ENCODE measurements around the gene SLC6A6. TPM values are rescaled to one million over a fixed set of nuclear protein-coding genes. Genes with fewer than 3 reads are reported as not detected.

The SLC6A6 gene
- total RNA-seq, 6 experiments from 2014 or later: 1.5 to 8.2 (median 4.1) TPM

- intact Hi-C loops (cut with DNase I): no loop called here
- no peaks in the 10 kb centered on the region for H3K36me3 ChIP-seq
- TF ChIP-seq, protein P1, sequence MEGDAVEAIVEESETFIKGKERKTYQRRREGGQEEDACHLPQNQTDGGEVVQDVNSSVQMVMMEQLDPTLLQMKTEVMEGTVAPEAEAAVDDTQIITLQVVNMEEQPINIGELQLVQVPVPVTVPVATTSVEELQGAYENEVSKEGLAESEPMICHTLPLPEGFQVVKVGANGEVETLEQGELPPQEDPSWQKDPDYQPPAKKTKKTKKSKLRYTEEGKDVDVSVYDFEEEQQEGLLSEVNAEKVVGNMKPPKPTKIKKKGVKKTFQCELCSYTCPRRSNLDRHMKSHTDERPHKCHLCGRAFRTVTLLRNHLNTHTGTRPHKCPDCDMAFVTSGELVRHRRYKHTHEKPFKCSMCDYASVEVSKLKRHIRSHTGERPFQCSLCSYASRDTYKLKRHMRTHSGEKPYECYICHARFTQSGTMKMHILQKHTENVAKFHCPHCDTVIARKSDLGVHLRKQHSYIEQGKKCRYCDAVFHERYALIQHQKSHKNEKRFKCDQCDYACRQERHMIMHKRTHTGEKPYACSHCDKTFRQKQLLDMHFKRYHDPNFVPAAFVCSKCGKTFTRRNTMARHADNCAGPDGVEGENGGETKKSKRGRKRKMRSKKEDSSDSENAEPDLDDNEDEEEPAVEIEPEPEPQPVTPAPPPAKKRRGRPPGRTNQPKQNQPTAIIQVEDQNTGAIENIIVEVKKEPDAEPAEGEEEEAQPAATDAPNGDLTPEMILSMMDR (IDR thresholded peaks at IDR 0.05): no peak
- no peak for TF ChIP-seq POLR2A (IDR thresholded peaks at IDR 0.05)
- H3K27ac ChIP-seq: no peak overlapping the region
- DNase-seq (peak in 1 of 3 donors; percentile 35), ATAC-seq (no peak)
- no peak overlapping the region for H3K4me3 ChIP-seq
- H3K27me3 ChIP-seq: no peaks in the 10 kb centered on the region
- WGBS (ENCODE audit: insufficient coverage, low coverage, low lambda C conversion rate, missing lambda C conversion rate): 67% methylated on average over 1 of the region's 17 CpGs
- H3K4me1 ChIP-seq: no peaks in the 10 kb centered on the region
- no peaks in the 10 kb centered on the region for H3K9me3 ChIP-seq
Measured at GRCh38 chr3:14531856-14532395, 129.5 kb downstream of the SLC6A6 start.

GRCh38 chr3:14532691-14533456 is 130.5 kb downstream of the SLC6A6 start:
- WGBS (ENCODE audit: insufficient coverage, low coverage, low lambda C conversion rate, missing lambda C conversion rate): 75% methylated on average over 8 of the region's 20 CpGs

DNA sequence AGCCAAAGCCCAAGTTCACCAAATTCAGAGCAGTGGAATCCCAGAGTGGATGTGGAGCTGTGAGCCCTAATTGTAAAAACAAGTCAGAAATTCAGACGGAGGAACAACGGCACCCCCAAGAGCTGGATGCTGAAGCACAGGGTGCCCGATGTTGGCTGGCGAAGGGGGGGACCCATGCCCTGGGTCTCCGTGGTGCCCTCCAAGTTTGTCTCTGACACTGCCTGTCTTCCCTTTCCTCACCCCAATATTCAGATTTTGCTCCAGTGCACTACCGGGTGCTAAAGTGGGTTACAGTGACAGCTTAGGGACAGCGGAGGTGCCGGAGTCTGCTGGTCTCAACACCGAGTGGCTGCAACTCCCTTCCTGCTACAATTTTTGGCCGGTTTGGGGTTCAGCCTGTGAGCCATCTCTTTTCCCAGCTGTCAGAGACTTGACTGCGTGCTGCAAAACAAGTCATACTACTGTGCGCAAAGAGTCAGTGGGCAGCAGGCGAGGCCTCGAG is 131.1 kb downstream of the SLC6A6 start:
- DNase-seq: peak in 1 of 3 donors; percentile 40
- ATAC-seq: no peak
- intact Hi-C loops (cut with DNase I): no loop called here
- H3K36me3 ChIP-seq: no peaks in the 10 kb centered on the region
- no peak overlapping the region for H3K4me3 ChIP-seq
- no peaks in the 10 kb centered on the region for H3K4me1 ChIP-seq
- no peaks in the 10 kb centered on the region for H3K9me3 ChIP-seq
- H3K27ac ChIP-seq: no peak overlapping the region
- H3K27me3 ChIP-seq: no peaks in the 10 kb centered on the region
- 59% methylated on average over 9 of the region's 14 CpGs for WGBS (ENCODE audit: insufficient coverage, low coverage, low lambda C conversion rate, missing lambda C conversion rate)
- TF ChIP-seq, protein P1 (IDR thresholded peaks at IDR 0.05): no peak
- no peak for TF ChIP-seq POLR2A (IDR thresholded peaks at IDR 0.05)

More at GRCh38 chr3:14532691-14533456, 130.5 kb downstream of the SLC6A6 start:
- Histone ChIP-seq H3K9me3 (no peaks in the 10 kb centered on the region), H3K27me3 (no peaks in the 10 kb centered on the region), H3K4me1 (no peaks in the 10 kb centered on the region), H3K4me3 (no peak overlapping the region), H3K27ac (no peak overlapping the region), H3K36me3 (no peaks in the 10 kb centered on the region)
- DNase-seq: peak in 1 of 3 donors; percentile 52
- TF ChIP-seq POLR2A (IDR thresholded peaks at IDR 0.05): no peak
- TF ChIP-seq, protein P1 (IDR thresholded peaks at IDR 0.05): no peak
- peak; percentile 33 to 61 (median 41) for ATAC-seq
- intact Hi-C loops (cut with DNase I): no loop called here

DNA sequence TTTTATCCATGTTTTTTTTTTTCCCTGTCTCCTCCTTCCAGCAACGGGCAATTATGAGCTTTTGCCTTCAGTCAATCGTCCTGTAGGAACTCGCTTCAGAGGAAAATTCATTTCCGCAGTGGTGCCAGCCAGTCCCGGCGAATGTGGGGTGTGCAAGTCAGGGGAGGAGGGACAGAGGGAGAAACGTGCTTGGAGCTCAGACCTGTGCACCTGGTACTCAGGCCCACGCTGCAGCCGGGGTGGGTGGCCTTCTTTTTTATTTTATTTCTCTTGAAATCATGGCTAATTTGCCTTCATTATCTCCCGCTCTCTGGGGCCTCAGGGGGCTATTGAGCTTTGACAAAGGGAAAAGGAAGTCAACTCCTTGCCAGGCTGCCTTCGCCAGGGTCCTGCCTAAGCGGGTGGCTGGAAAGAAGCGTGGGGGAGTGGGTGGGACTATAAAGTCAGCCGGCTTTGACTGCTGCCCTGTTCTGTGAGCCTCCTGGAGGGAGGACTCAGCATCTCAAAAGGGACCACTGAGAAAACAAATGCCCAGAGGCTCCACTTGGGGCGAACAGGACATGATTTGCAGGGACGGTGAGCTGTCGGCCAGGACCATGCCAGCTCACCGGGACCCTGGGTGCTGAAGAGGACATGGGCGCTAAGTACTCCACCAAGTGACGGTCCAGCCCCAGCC is 132.2 kb downstream of the SLC6A6 start:
- Histone ChIP-seq H3K9me3 (no peaks in the 10 kb centered on the region), H3K27ac (no peak overlapping the region), H3K4me1 (no peaks in the 10 kb centered on the region), H3K4me3 (no peak overlapping the region), H3K27me3 (no peaks in the 10 kb centered on the region), H3K36me3 (no peaks in the 10 kb centered on the region)
- 28% methylated on average over 15 of the region's 20 CpGs for WGBS (ENCODE audit: insufficient coverage, low coverage, low lambda C conversion rate, missing lambda C conversion rate)
- ATAC-seq (no peak), DNase-seq (peak in 1 of 3 donors; percentile 43)
- intact Hi-C loops (cut with DNase I): no loop called here
- TF ChIP-seq, protein P1 (IDR thresholded peaks at IDR 0.05): no peak
- TF ChIP-seq POLR2A (IDR thresholded peaks at IDR 0.05): no peak
